HCT116 (cell line): ENCODE data around the gene MAN2A2. TPM values are rescaled to one million over a fixed set of nuclear protein-coding genes. Genes with fewer than 3 reads are reported as not detected.

ENCODE experiments used
- ATAC-seq: fragments of 200-7000 bp; cut with Tn5 transposase; 2 replicates; pipeline ENCODE4 v1.9.1; 2020; ENCODE audit warnings: mild to moderate bottlenecking, moderate library complexity
- BruUV-seq: library from RNA; stranded (reverse); fragments of 400-500 nt; replicated peaks from 2 replicates; lab custom pipeline; 2021; lab: Mats Ljungman, UMichigan
- CTCF ChIA-PET: fragments of 300-600 bp; sonication (Branson Sonifier 250); formaldehyde crosslinking; loops from one replicate; lab custom pipeline; 2021; ENCODE audit warnings: antibody characterized with exemption; lab: Charles Lee
- POLR2A ChIA-PET: fragments of 300-600, 350-600 bp; sonication (Branson Sonifier 250); formaldehyde crosslinking; loops from one replicate; lab custom pipeline; 2021; ENCODE audit warnings: antibody characterized with exemption; lab: Charles Lee
- RAD21 ChIA-PET, 2 experiments: fragments of 300-600 bp; sonication (Branson Sonifier 250); formaldehyde crosslinking; loops; one replicate each; lab custom pipeline; 2023; ENCODE audit warnings: low total read pairs in 2 of 2; ENCODE audit not compliant: uncharacterized antibody in 2 of 2, unreplicated experiment in 2 of 2, low non-redundant PET in 1 of 2; lab: Charles Lee
- DNase-seq: peaks from one replicate; pipeline ENCODE4 v3.0.0-alpha.2; 2010; ENCODE audit warnings: low read depth, low spot score
- H2AFZ ChIP-seq: fragments of 200-600 bp; shearing (Covaris generic), sonication (generic); 2 replicates; pipeline ENCODE4 v1.6.1; 2017; ENCODE audit warnings: low read depth, mixed run types, mixed read lengths, antibody characterized with exemption, low read length; ENCODE audit not compliant: poor library complexity, severe bottlenecking
- H3K27ac ChIP-seq: 2 replicates; pipeline ENCODE4 v1.5.1; 2012; ENCODE audit warnings: low read depth, low read length
- H3K27me3 ChIP-seq: fragments of 200-600 bp; sonication (generic); 2 replicates; pipeline ENCODE4 v1.6.1; 2016; ENCODE audit warnings: mixed run types, low read length, mixed read lengths; ENCODE audit not compliant: insufficient read depth
- H3K36me3 ChIP-seq, 2 experiments: fragments of 200-500 bp in 1 of 2; fragments of 200-600 bp in 1 of 2; sonication (Bioruptor generic) in 1 of 2; sonication (generic) in 1 of 2; 2 replicates each; pipeline versions ENCODE4 v1.5.1 to v1.6.1; 2014 to 2016; ENCODE audit warnings: low read length in 2 of 2, inconsistent platforms in 1 of 2, mixed read lengths in 1 of 2, mixed run types in 1 of 2; ENCODE audit not compliant: insufficient read depth in 2 of 2, control insufficient read depth in 1 of 2
- H3K4me1 ChIP-seq, 2 experiments: fragments of 200-600 bp in 1 of 2; sonication (generic) in 1 of 2; 2 replicates each; pipeline versions ENCODE4 v1.5.1 to v1.6.1; 2012 to 2017; ENCODE audit warnings: low read length in 2 of 2, inconsistent platforms in 1 of 2, mild to moderate bottlenecking in 1 of 2, mixed read lengths in 1 of 2, mixed run types in 1 of 2, moderate library complexity in 1 of 2; ENCODE audit not compliant: insufficient read depth in 2 of 2, control insufficient read depth in 1 of 2
- H3K4me2 ChIP-seq: fragments of 200-600 bp; sonication (generic); 2 replicates; pipeline ENCODE4 v1.6.1; 2017; ENCODE audit warnings: mixed run types, low read length, mixed read lengths
- H3K4me3 ChIP-seq, 2 experiments: fragments of 200-600 bp in 1 of 2; sonication (generic) in 1 of 2; replicated peaks in 1 of 2; 2 replicates each; pipeline ENCODE4 v1.5.1; 2011 to 2016; ENCODE audit warnings: low read length in 2 of 2, control low read depth in 1 of 2, low read depth in 1 of 2, mild to moderate bottlenecking in 1 of 2, mixed read lengths in 1 of 2, mixed run types in 1 of 2
- H3K79me2 ChIP-seq: fragments of 200-600 bp; sonication (generic); 2 replicates; pipeline ENCODE4 v1.6.1; 2017; ENCODE audit warnings: mild to moderate bottlenecking, mixed run types, low read length, moderate library complexity, mixed read lengths; ENCODE audit not compliant: insufficient read depth
- H3K9ac ChIP-seq: fragments of 200-600 bp; sonication (generic); 2 replicates; pipeline ENCODE4 v1.6.1; 2016; ENCODE audit warnings: low read length, mixed read lengths
- H3K9me2 ChIP-seq: fragments of 200-600 bp; sonication (generic), shearing (Covaris generic); 2 replicates; pipeline ENCODE4 v1.6.1; 2017; ENCODE audit warnings: mixed run types, mild to moderate bottlenecking, moderate library complexity; ENCODE audit not compliant: insufficient read depth
- H3K9me3 ChIP-seq, 2 experiments: fragments of 200-500 bp in 1 of 2; fragments of 200-600 bp in 1 of 2; sonication (Bioruptor generic) in 1 of 2; sonication (generic) in 1 of 2; 2 replicates each; pipeline ENCODE4 v1.6.1; 2014 to 2017; ENCODE audit warnings: low read length in 2 of 2, mixed read lengths in 2 of 2, inconsistent platforms in 1 of 2, low read depth in 1 of 2, mild to moderate bottlenecking in 1 of 2, mixed run types in 1 of 2, moderate library complexity in 1 of 2; ENCODE audit not compliant: control insufficient read depth in 1 of 2, insufficient read depth in 1 of 2
- H4K20me1 ChIP-seq: fragments of 200-600 bp; sonication (generic), shearing (Covaris generic); 2 replicates; pipeline ENCODE4 v1.6.1; 2017; ENCODE audit warnings: mixed run types, mild to moderate bottlenecking, moderate library complexity; ENCODE audit not compliant: insufficient read depth
- CTCF ChIP-seq, 3 experiments: fragments of 200-600 bp in 1 of 3; sonication (generic) in 1 of 3; IDR thresholded peaks in 2 of 3; conservative IDR thresholded peaks in 1 of 3; 2 replicates each; pipeline ENCODE4 v1.5.1; 2012 to 2017; ENCODE audit warnings: low read depth in 2 of 3, low read length in 2 of 3, antibody characterized with exemption in 1 of 3, borderline replicate concordance in 1 of 3, control low read depth in 1 of 3, mild to moderate bottlenecking in 1 of 3, mixed read lengths in 1 of 3, mixed run types in 1 of 3, moderate library complexity in 1 of 3; ENCODE audit not compliant: insufficient read depth in 1 of 3
- EGR1 ChIP-seq: IDR thresholded peaks from 2 replicates; pipeline ENCODE4 v1.6.1; 2012; ENCODE audit warnings: low read depth
- ELF1 ChIP-seq: IDR thresholded peaks from 2 replicates; pipeline ENCODE4 v1.6.1; 2012; ENCODE audit warnings: low read depth, borderline replicate concordance
- EZH2phosphoT487 ChIP-seq: fragments of 200-600 bp; IDR thresholded peaks from 2 replicates; pipeline ENCODE4 v1.6.1; 2018; ENCODE audit warnings: antibody characterized with exemption, borderline replicate concordance
- FOSL1 ChIP-seq: IDR thresholded peaks from 2 replicates; pipeline ENCODE4 v1.6.1; 2012; ENCODE audit warnings: low read depth
- JUND ChIP-seq: IDR thresholded peaks from 2 replicates; pipeline ENCODE4 v1.6.1; 2012
- MAX ChIP-seq: IDR thresholded peaks from 2 replicates; pipeline ENCODE4 v1.6.1; 2012
- POLR2A ChIP-seq: IDR thresholded peaks from 2 replicates; pipeline ENCODE4 v1.7.0; 2011; ENCODE audit warnings: borderline replicate concordance; ENCODE audit not compliant: insufficient read depth, insufficient read length; ENCODE audit errors: extremely low read depth
- POLR2AphosphoS5 ChIP-seq: IDR thresholded peaks from 2 replicates; pipeline ENCODE4 v1.6.1; 2011; ENCODE audit warnings: mild to moderate bottlenecking, low read depth, low read length, moderate library complexity
- RAD21 ChIP-seq: IDR thresholded peaks from 2 replicates; pipeline ENCODE4 v1.6.1; 2012; ENCODE audit warnings: low read depth, mild to moderate bottlenecking
- SIN3A ChIP-seq: IDR thresholded peaks from 2 replicates; pipeline ENCODE4 v1.6.1; 2012; ENCODE audit warnings: low read depth
- SP1 ChIP-seq: IDR thresholded peaks from 2 replicates; pipeline ENCODE4 v1.6.1; 2012; ENCODE audit warnings: low read depth
- SRF ChIP-seq: IDR thresholded peaks from 2 replicates; pipeline ENCODE4 v1.6.1; 2012; ENCODE audit warnings: low read depth
- TCF7L2 ChIP-seq: IDR thresholded peaks from 2 replicates; pipeline ENCODE4 v1.7.0; 2011; ENCODE audit warnings: borderline replicate concordance, inconsistent platforms; ENCODE audit not compliant: insufficient read depth, insufficient read length; ENCODE audit errors: extremely low read depth
- ZFX ChIP-seq: fragments of 450-650 bp; IDR thresholded peaks from 2 replicates; pipeline ENCODE4 v1.6.1; 2017
- ZNF274 ChIP-seq: fragments of 200-500 bp; sonication (Bioruptor generic); IDR thresholded peaks from 2 replicates; pipeline ENCODE4 v1.6.1; 2014; ENCODE audit warnings: mild to moderate bottlenecking, low read depth, low read length, inconsistent platforms
- intact Hi-C: fragments of 100-400 bp; cut with micrococcal nuclease; formaldehyde crosslinking; loops from 2 replicates; pipeline ENCODE4 v1.10.0; 2022
- total RNA-seq: library from RNA; stranded (reverse); gene quantifications from one replicate; pipeline ENCODE4 v1.2.1, GENCODE V29; 2021; ENCODE audit not compliant: unreplicated experiment
- TF ChIP-seq, protein P1 (sequence below): IDR thresholded peaks from 2 replicates; pipeline ENCODE4 v1.6.1; 2011; ENCODE audit warnings: mild to moderate bottlenecking, low read length, moderate library complexity; ENCODE audit not compliant: insufficient replicate concordance; ENCODE audit errors: extremely low read depth
- TF ChIP-seq, protein P2 (sequence below): IDR thresholded peaks from 2 replicates; pipeline ENCODE4 v1.6.1; 2012; ENCODE audit warnings: low read depth

MAN2A2 gene
- total RNA-seq, 1 experiment from 2014 or later, result 44.9 TPM

- TF ChIP-seq CTCF (IDR thresholded peaks at IDR 0.05 in 2 of 3, conservative IDR thresholded peaks at IDR 0.05 in 1 of 3; ENCODE audit: borderline replicate concordance in 1 of 3, insufficient read depth in 1 of 3, low read depth in 2 of 3, low read length in 2 of 3), result no peak
- no peak for TF ChIP-seq ZNF274
- TF ChIP-seq, protein P1, sequence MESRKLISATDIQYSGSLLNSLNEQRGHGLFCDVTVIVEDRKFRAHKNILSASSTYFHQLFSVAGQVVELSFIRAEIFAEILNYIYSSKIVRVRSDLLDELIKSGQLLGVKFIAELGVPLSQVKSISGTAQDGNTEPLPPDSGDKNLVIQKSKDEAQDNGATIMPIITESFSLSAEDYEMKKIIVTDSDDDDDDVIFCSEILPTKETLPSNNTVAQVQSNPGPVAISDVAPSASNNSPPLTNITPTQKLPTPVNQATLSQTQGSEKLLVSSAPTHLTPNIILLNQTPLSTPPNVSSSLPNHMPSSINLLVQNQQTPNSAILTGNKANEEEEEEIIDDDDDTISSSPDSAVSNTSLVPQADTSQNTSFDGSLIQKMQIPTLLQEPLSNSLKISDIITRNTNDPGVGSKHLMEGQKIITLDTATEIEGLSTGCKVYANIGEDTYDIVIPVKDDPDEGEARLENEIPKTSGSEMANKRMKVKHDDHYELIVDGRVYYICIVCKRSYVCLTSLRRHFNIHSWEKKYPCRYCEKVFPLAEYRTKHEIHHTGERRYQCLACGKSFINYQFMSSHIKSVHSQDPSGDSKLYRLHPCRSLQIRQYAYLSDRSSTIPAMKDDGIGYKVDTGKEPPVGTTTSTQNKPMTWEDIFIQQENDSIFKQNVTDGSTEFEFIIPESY, result no peak
Measured at GRCh38 chr15:90949979-90950675, 47.0 kb downstream of the MAN2A2 start (continued).

GRCh38 chr15:90950676-90951075 lies 47.6 kb downstream of the MAN2A2 start:
- no peaks in the 10 kb centered on the region for H3K27me3 ChIP-seq
- peaks cover 5 to 24% of the 10 kb centered on the region in 2 experiments; a peak in 3 of 4 replicates for H3K4me1 ChIP-seq
- intact Hi-C loops, result no loop called here
- no peak overlapping the region for H3K4me3 ChIP-seq
- H3K9ac ChIP-seq, result no peak overlapping the region
- BruUV-seq, result no TSS peak
- H3K4me2 ChIP-seq, result no peak overlapping the region
- ATAC-seq, result no peak
- TF ChIP-seq RAD21 (no peak), SRF (no peak), EGR1 (no peak), ZNF274 (no peak), TCF7L2 (no peak), MAX (no peak), SP1 (no peak), ELF1 (no peak), POLR2AphosphoS5 (no peak), JUND (no peak), FOSL1 (no peak), POLR2A (no peak), SIN3A (no peak), ZFX (no peak), EZH2phosphoT487 (no peak)
- TF ChIP-seq, protein P2, sequence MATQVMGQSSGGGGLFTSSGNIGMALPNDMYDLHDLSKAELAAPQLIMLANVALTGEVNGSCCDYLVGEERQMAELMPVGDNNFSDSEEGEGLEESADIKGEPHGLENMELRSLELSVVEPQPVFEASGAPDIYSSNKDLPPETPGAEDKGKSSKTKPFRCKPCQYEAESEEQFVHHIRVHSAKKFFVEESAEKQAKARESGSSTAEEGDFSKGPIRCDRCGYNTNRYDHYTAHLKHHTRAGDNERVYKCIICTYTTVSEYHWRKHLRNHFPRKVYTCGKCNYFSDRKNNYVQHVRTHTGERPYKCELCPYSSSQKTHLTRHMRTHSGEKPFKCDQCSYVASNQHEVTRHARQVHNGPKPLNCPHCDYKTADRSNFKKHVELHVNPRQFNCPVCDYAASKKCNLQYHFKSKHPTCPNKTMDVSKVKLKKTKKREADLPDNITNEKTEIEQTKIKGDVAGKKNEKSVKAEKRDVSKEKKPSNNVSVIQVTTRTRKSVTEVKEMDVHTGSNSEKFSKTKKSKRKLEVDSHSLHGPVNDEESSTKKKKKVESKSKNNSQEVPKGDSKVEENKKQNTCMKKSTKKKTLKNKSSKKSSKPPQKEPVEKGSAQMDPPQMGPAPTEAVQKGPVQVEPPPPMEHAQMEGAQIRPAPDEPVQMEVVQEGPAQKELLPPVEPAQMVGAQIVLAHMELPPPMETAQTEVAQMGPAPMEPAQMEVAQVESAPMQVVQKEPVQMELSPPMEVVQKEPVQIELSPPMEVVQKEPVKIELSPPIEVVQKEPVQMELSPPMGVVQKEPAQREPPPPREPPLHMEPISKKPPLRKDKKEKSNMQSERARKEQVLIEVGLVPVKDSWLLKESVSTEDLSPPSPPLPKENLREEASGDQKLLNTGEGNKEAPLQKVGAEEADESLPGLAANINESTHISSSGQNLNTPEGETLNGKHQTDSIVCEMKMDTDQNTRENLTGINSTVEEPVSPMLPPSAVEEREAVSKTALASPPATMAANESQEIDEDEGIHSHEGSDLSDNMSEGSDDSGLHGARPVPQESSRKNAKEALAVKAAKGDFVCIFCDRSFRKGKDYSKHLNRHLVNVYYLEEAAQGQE, result no peak
- TF ChIP-seq, all 23 proteins: peak for 0
- no peaks in the 10 kb centered on the region for H3K9me3 ChIP-seq
- H3K27ac ChIP-seq, result no peak overlapping the region
- H3K79me2 ChIP-seq, result peaks cover 5% of the 10 kb centered on the region
- no peak for DNase-seq
- H4K20me1 ChIP-seq, result no peaks in the 10 kb centered on the region
- H3K9me2 ChIP-seq, result no peaks in the 10 kb centered on the region
- no peak overlapping the region for H2AFZ ChIP-seq
- peaks cover 22 to 39% of the 10 kb centered on the region in 2 experiments for H3K36me3 ChIP-seq
- CTCF ChIA-PET, result no interaction called here
- POLR2A ChIA-PET, result no interaction called here
- RAD21 ChIA-PET, result no interaction called here
